Measurements from ENCODE around the gene BAIAP2. TPM values are rescaled to one million over a fixed set of nuclear protein-coding genes. Genes with fewer than 3 reads are reported as not detected.

Gene BAIAP2
- total RNA-seq, 1 donor from 2014 or later: 51.4 TPM

DNA sequence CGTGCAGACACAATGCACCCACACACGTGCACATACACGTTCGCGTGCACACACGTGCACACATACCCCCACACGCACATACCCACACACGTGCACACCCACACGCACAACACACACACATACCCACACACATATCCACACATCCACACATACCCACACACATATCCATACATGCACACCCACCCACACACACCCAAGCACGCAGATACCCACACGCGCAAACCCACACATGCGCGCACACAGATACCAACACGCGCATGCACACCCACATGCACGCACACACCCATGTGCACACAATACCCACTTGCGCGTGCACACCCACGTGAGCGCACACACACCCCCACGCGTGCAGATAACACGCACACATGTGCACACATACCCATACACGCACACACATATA is 103.5 kb downstream of the BAIAP2 start:
- H3K4me3 ChIP-seq (ENCODE audit: insufficient read depth, low read depth, low read length): no peak overlapping the region
- Mint-ChIP-seq H3K4me3 (ENCODE audit: unreplicated experiment) (peak overlapping the region; percentile 54), H3K27ac (ENCODE audit: unreplicated experiment) (no peak overlapping the region), H3K4me1 (ENCODE audit: low read depth, unreplicated experiment) (no peaks in the 10 kb centered on the region), H3K9me3 (ENCODE audit: unreplicated experiment) (peaks cover 2% of the 10 kb centered on the region), H3K36me3 (ENCODE audit: low read depth, unreplicated experiment) (no peaks in the 10 kb centered on the region), H3K27me3 (ENCODE audit: low read depth, unreplicated experiment) (peaks cover 11% of the 10 kb centered on the region)
- no peak for DNase-seq (ENCODE audit: low read depth)
- TF ChIP-seq CTCF (IDR thresholded peaks at IDR 0.05; ENCODE audit: insufficient read depth, low read depth, low read length) (no peak), EZH2 (IDR thresholded peaks at IDR 0.05; ENCODE audit: insufficient read depth, low read length) (no peak)
- H3K36me3 ChIP-seq (ENCODE audit: insufficient read depth, low read length): no peaks in the 10 kb centered on the region
- no peak overlapping the region for H3K27ac ChIP-seq (ENCODE audit: low read depth, low read length)
- FAIRE-seq: no peak
- H3K4me2 ChIP-seq (ENCODE audit: low read length): no peak overlapping the region
- no peaks in the 10 kb centered on the region for H3K79me2 ChIP-seq (ENCODE audit: insufficient read depth, low read length)
- H4K20me1 ChIP-seq (ENCODE audit: insufficient read depth, low read length): peaks cover 4% of the 10 kb centered on the region
- no peaks in the 10 kb centered on the region for H3K27me3 ChIP-seq (ENCODE audit: insufficient read depth, low read length)
- peaks cover 3% of the 10 kb centered on the region for H3K9me3 ChIP-seq (ENCODE audit: insufficient read depth, low read depth, low read length)
- H2AFZ ChIP-seq (ENCODE audit: low read depth, low read length): no peak overlapping the region
- no peaks in the 10 kb centered on the region for H3K4me1 ChIP-seq (ENCODE audit: insufficient read depth, low read length)
- no peak overlapping the region for H3K9ac ChIP-seq (ENCODE audit: low read length)

- Histone ChIP-seq H3K27ac (ENCODE audit: low read depth, low read length) (no peak overlapping the region), H3K4me2 (ENCODE audit: low read length) (no peak overlapping the region), H3K79me2 (ENCODE audit: insufficient read depth, low read length) (no peaks in the 10 kb centered on the region), H3K9ac (ENCODE audit: low read length) (no peak overlapping the region), H3K36me3 (ENCODE audit: insufficient read depth, low read length) (no peaks in the 10 kb centered on the region), H4K20me1 (ENCODE audit: insufficient read depth, low read length) (peaks cover 4% of the 10 kb centered on the region), H2AFZ (ENCODE audit: low read depth, low read length) (no peak overlapping the region), H3K27me3 (ENCODE audit: insufficient read depth, low read length) (no peaks in the 10 kb centered on the region), H3K9me3 (ENCODE audit: insufficient read depth, low read depth, low read length) (peaks cover 3% of the 10 kb centered on the region), H3K4me1 (ENCODE audit: insufficient read depth, low read length) (no peaks in the 10 kb centered on the region), H3K4me3 (ENCODE audit: insufficient read depth, low read depth, low read length) (no peak overlapping the region)
- no peak for FAIRE-seq
- peaks cover 11% of the 10 kb centered on the region for H3K27me3 Mint-ChIP-seq (ENCODE audit: low read depth, unreplicated experiment)
- no peak for DNase-seq (ENCODE audit: low read depth)
- no peak overlapping the region for H3K4me3 Mint-ChIP-seq (ENCODE audit: unreplicated experiment)
- no peak overlapping the region for H3K27ac Mint-ChIP-seq (ENCODE audit: unreplicated experiment)
- H3K36me3 Mint-ChIP-seq (ENCODE audit: low read depth, unreplicated experiment): no peaks in the 10 kb centered on the region
- H3K9me3 Mint-ChIP-seq (ENCODE audit: unreplicated experiment): peaks cover 2% of the 10 kb centered on the region
- H3K4me1 Mint-ChIP-seq (ENCODE audit: low read depth, unreplicated experiment): no peaks in the 10 kb centered on the region
- no peak for TF ChIP-seq EZH2 (IDR thresholded peaks at IDR 0.05; ENCODE audit: insufficient read depth, low read length)
- TF ChIP-seq CTCF (IDR thresholded peaks at IDR 0.05; ENCODE audit: insufficient read depth, low read depth, low read length): no peak
Measured at GRCh38 chr17:81139428-81139827, 104.5 kb downstream of the BAIAP2 start.

- H3K27me3 Mint-ChIP-seq (ENCODE audit: low read depth, unreplicated experiment): peaks cover 11% of the 10 kb centered on the region
- no peak for FAIRE-seq
- Histone ChIP-seq H2AFZ (ENCODE audit: low read depth, low read length) (no peak overlapping the region), H4K20me1 (ENCODE audit: insufficient read depth, low read length) (peaks cover 4% of the 10 kb centered on the region), H3K4me2 (ENCODE audit: low read length) (no peak overlapping the region), H3K79me2 (ENCODE audit: insufficient read depth, low read length) (no peaks in the 10 kb centered on the region), H3K27me3 (ENCODE audit: insufficient read depth, low read length) (no peaks in the 10 kb centered on the region), H3K4me1 (ENCODE audit: insufficient read depth, low read length) (no peaks in the 10 kb centered on the region), H3K4me3 (ENCODE audit: insufficient read depth, low read depth, low read length) (no peak overlapping the region), H3K9ac (ENCODE audit: low read length) (no peak overlapping the region), H3K27ac (ENCODE audit: low read depth, low read length) (no peak overlapping the region), H3K36me3 (ENCODE audit: insufficient read depth, low read length) (no peaks in the 10 kb centered on the region), H3K9me3 (ENCODE audit: insufficient read depth, low read depth, low read length) (peaks cover 3% of the 10 kb centered on the region)
- no peaks in the 10 kb centered on the region for H3K4me1 Mint-ChIP-seq (ENCODE audit: low read depth, unreplicated experiment)
- TF ChIP-seq CTCF (IDR thresholded peaks at IDR 0.05; ENCODE audit: insufficient read depth, low read depth, low read length) (no peak), EZH2 (IDR thresholded peaks at IDR 0.05; ENCODE audit: insufficient read depth, low read length) (no peak)
- H3K4me3 Mint-ChIP-seq (ENCODE audit: unreplicated experiment): no peak overlapping the region
- no peaks in the 10 kb centered on the region for H3K36me3 Mint-ChIP-seq (ENCODE audit: low read depth, unreplicated experiment)
- H3K9me3 Mint-ChIP-seq (ENCODE audit: unreplicated experiment): peaks cover 2% of the 10 kb centered on the region
- no peak for DNase-seq (ENCODE audit: low read depth)
- no peak overlapping the region for H3K27ac Mint-ChIP-seq (ENCODE audit: unreplicated experiment)
Measured at GRCh38 chr17:81140018-81140417, 105.1 kb downstream of the BAIAP2 start.
